ENCODE measurements around the gene KRT86. TPM values are rescaled to one million over a fixed set of nuclear protein-coding genes. Genes with fewer than 3 reads are reported as not detected.

The KRT86 gene
- total RNA-seq, 1 donor from 2014 or later: 0.16 TPM

GRCh38 chr12:52337054-52337453 lies 62.6 kb downstream of the KRT86 start:
- no peaks in the 10 kb centered on the region for H3K36me3 Mint-ChIP-seq
- TF ChIP-seq CTCF (IDR thresholded peaks at IDR 0.05; ENCODE audit: unreplicated experiment): no peak
- no peak overlapping the region for H3K27ac Mint-ChIP-seq
- H3K27me3 Mint-ChIP-seq (ENCODE audit: low read depth): peaks cover 7% of the 10 kb centered on the region
- no peak for DNase-seq (ENCODE audit: low spot score in 2 of 2, unreplicated experiment in 2 of 2)
- H3K4me1 Mint-ChIP-seq: peaks cover 14% of the 10 kb centered on the region
- H3K9me3 Mint-ChIP-seq: peaks cover 6% of the 10 kb centered on the region
- H3K4me3 Mint-ChIP-seq: no peak overlapping the region

- no peak for DNase-seq (ENCODE audit: low spot score in 2 of 2, unreplicated experiment in 2 of 2)
- TF ChIP-seq CTCF (IDR thresholded peaks at IDR 0.05; ENCODE audit: unreplicated experiment): no peak
- Mint-ChIP-seq H3K4me3 (no peak overlapping the region), H3K27ac (no peak overlapping the region), H3K4me1 (peaks cover 14% of the 10 kb centered on the region), H3K36me3 (no peaks in the 10 kb centered on the region), H3K27me3 (ENCODE audit: low read depth) (peaks cover 7% of the 10 kb centered on the region), H3K9me3 (peaks cover 6% of the 10 kb centered on the region)
Observed at GRCh38 chr12:52338241-52338960, 64.0 kb downstream of the KRT86 start.

GRCh38 chr12:52341066-52341580 lies 66.7 kb downstream of the KRT86 start:
- TF ChIP-seq CTCF (IDR thresholded peaks at IDR 0.05; ENCODE audit: unreplicated experiment): no peak
- Mint-ChIP-seq H3K27me3 (ENCODE audit: low read depth) (peaks cover 7% of the 10 kb centered on the region), H3K9me3 (peaks cover 6% of the 10 kb centered on the region), H3K4me3 (no peak overlapping the region), H3K4me1 (peaks cover 22% of the 10 kb centered on the region), H3K27ac (no peak overlapping the region), H3K36me3 (no peaks in the 10 kb centered on the region)
- DNase-seq (ENCODE audit: low spot score in 2 of 2, unreplicated experiment in 2 of 2): no peak

- no peaks in the 10 kb centered on the region for H3K36me3 Mint-ChIP-seq
Observed at GRCh38 chr12:52342781-52343490, 68.5 kb downstream of the KRT86 start.

GRCh38 chr12:52343550-52343949 lies 69.1 kb downstream of the KRT86 start:
- Mint-ChIP-seq H3K4me3 (no peak overlapping the region), H3K27me3 (ENCODE audit: low read depth) (peaks cover 9% of the 10 kb centered on the region), H3K9me3 (no peaks in the 10 kb centered on the region), H3K27ac (no peak overlapping the region), H3K36me3 (no peaks in the 10 kb centered on the region), H3K4me1 (peaks cover 33% of the 10 kb centered on the region)
- DNase-seq (ENCODE audit: low spot score in 2 of 2, unreplicated experiment in 2 of 2): no peak
- TF ChIP-seq CTCF (IDR thresholded peaks at IDR 0.05; ENCODE audit: unreplicated experiment): no peak

More at GRCh38 chr12:52342781-52343490, 68.5 kb downstream of the KRT86 start:
- Mint-ChIP-seq H3K27ac (no peak overlapping the region), H3K4me1 (peaks cover 30% of the 10 kb centered on the region), H3K9me3 (no peaks in the 10 kb centered on the region), H3K4me3 (no peak overlapping the region), H3K27me3 (ENCODE audit: low read depth) (peaks cover 9% of the 10 kb centered on the region)
- TF ChIP-seq CTCF (IDR thresholded peaks at IDR 0.05; ENCODE audit: unreplicated experiment): no peak
- peak in 1 of 2 experiments; percentile 2 for DNase-seq (ENCODE audit: low spot score in 2 of 2, unreplicated experiment in 2 of 2)

Data from mesothelial cell of epicardium (in vitro differentiated cells).